HepG2 (cell line): ENCODE data around the gene AQP11. TPM values are rescaled to one million over a fixed set of nuclear protein-coding genes. Genes with fewer than 3 reads are reported as not detected.

ENCODE experiments used
- BORCS8-MEF2B ChIP-seq: sonication (generic); formaldehyde crosslinking; IDR thresholded peaks from 2 replicates; pipeline ENCODE4 v1.8.0; 2022; ENCODE audit warnings: mild to moderate bottlenecking, missing genetic modification reagents
- CCAR2 ChIP-seq: fragments of 200-400 bp; formaldehyde crosslinking; optimal IDR thresholded peaks from 2 replicates; pipeline ENCODE3; 2018; ENCODE audit warnings: low read depth, mild to moderate bottlenecking, low read length, moderate library complexity
- HOXA9 ChIP-seq: sonication (generic); formaldehyde crosslinking; IDR thresholded peaks from 2 replicates; pipeline ENCODE4 v1.8.1; 2022; ENCODE audit warnings: missing genetic modification reagents, mild to moderate bottlenecking, moderate library complexity, borderline replicate concordance
- JUN ChIP-seq: sonication (generic); formaldehyde crosslinking; IDR thresholded peaks from 2 replicates; pipeline ENCODE4 v1.4.0; 2020; ENCODE audit warnings: mild to moderate bottlenecking, missing genetic modification reagents
- RNF2 ChIP-seq: fragments of 450-650 bp; conservative IDR thresholded peaks from 2 replicates; pipeline ENCODE4 v1.6.1; 2016; ENCODE audit warnings: low read depth
- SALL2 ChIP-seq: sonication (generic); formaldehyde crosslinking; IDR thresholded peaks from 2 replicates; pipeline ENCODE4 v1.8.1; 2023; ENCODE audit warnings: mild to moderate bottlenecking, missing genetic modification reagents, inconsistent platforms
- SIN3A ChIP-seq: IDR thresholded peaks from 2 replicates; pipeline ENCODE4 v1.6.1; 2011; ENCODE audit warnings: low read depth, mild to moderate bottlenecking, control low read depth, low read length, borderline replicate concordance
- ZFP62 ChIP-seq: sonication (generic); formaldehyde crosslinking; IDR thresholded peaks from 2 replicates; pipeline ENCODE4 v1.4.0; 2020; ENCODE audit warnings: missing genetic modification reagents
- ZNF468 ChIP-seq: sonication (generic); formaldehyde crosslinking; IDR thresholded peaks from 2 replicates; pipeline ENCODE4 v1.8.0; 2022; ENCODE audit warnings: mild to moderate bottlenecking, moderate library complexity, missing genetic modification reagents
- ZNF737 ChIP-seq: sonication (generic); formaldehyde crosslinking; IDR thresholded peaks from 2 replicates; pipeline ENCODE4 v1.5.0; 2020; ENCODE audit warnings: missing genetic modification reagents, mild to moderate bottlenecking, borderline replicate concordance
- ZNF792 ChIP-seq: IDR thresholded peaks from 2 replicates; pipeline ENCODE4 v1.6.1; 2016
- polyA plus RNA-seq, 8 experiments: library from polyadenylated mRNA; depleted of rRNA in 3 of 8; stranded (reverse) in 7 of 8; unstranded in 1 of 8; fragments of >200 nt; fragmentation: Illumina TruSeq in 4 of 8; extraction: Trizol in 4 of 8; gene quantifications; 2 replicates each; pipeline versions ENCODE4 v1.2.1 to v1.2.3, GENCODE V29; 2011 to 2016; ENCODE audit warnings: low read depth in 4 of 8, missing spikeins in 1 of 8, mixed read lengths in 1 of 8; ENCODE audit not compliant: insufficient read depth in 1 of 8
- total RNA-seq, 5 experiments: library from RNA; depleted of rRNA; stranded (reverse); fragments of >200 nt; fragmentation: Illumina TruSeq; extraction: Trizol; gene quantifications; 2 replicates each; pipeline ENCODE4 v1.2.3, GENCODE V29; 2016; ENCODE audit warnings: low read depth in 1 of 5
- TF ChIP-seq, protein P1 (sequence below): IDR thresholded peaks from 2 replicates; pipeline ENCODE4 v1.6.1; 2018; ENCODE audit warnings: missing genetic modification reagents
- TF ChIP-seq, protein P2 (sequence below): sonication (generic); formaldehyde crosslinking; IDR thresholded peaks from 2 replicates; pipeline ENCODE4 v1.5.0; 2020; ENCODE audit warnings: mild to moderate bottlenecking, missing genetic modification reagents, borderline replicate concordance
- TF ChIP-seq, protein P3 (sequence below): sonication (generic); formaldehyde crosslinking; IDR thresholded peaks from 2 replicates; pipeline ENCODE4 v1.8.1; 2022; ENCODE audit warnings: mild to moderate bottlenecking, missing genetic modification reagents
- TF ChIP-seq, protein P4 (sequence below): sonication (generic); formaldehyde crosslinking; IDR thresholded peaks from 2 replicates; pipeline ENCODE4 v1.4.0; 2020; ENCODE audit warnings: missing genetic modification reagents
- TF ChIP-seq, protein P5 (sequence below): sonication (generic); formaldehyde crosslinking; conservative IDR thresholded peaks from 2 replicates; pipeline ENCODE4 v1.4.0; 2020; ENCODE audit warnings: missing genetic modification reagents

AQP11 gene
- total and polyA plus RNA-seq, 2 of the 13 experiments (the other 11 are each of a cell fraction or from before 2014, with no cell fraction given) = 10.4 to 15.3 TPM

DNA sequence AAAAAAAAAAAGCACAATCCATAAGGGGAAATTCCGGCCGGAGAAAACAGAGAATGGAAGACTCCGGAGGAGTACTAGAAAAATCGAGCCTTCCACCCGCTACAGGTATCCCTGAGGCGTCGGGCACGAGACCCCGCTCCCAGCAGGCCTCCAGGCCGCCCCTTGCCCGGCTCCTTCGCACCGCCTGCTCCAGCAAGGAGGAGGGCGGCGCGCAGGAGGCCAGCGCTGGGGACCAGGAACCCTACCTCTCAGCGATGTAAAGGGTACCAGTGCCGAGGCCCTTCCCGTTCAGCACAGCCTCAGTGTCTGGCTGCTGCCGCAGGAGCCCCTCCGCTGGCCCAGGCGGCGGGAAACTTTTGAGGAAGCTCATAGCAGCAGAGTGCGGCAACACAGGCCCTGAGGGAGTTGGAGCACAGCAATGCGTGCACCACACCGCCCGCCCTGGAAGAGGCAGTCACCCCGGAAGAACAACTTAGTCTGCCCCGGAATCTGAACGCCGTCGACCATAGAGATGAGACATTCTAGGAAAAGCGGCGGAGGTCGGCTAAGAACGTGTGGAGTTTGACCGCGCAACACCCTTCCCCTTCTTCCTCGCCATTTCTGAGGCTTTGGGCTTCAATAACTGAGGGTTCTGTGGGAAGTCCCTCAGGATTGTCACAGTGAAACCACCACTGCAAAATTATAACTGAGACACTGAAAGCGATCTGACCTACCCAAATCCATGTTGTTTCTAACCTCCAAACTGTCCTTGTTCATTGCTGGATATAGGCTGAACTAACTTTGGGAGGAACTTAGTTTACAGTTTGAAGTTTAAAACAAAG lies 47.8 kb downstream of the AQP11 start, which contains the start of gene CLNS1A (continued):
- TF ChIP-seq, protein P1, sequence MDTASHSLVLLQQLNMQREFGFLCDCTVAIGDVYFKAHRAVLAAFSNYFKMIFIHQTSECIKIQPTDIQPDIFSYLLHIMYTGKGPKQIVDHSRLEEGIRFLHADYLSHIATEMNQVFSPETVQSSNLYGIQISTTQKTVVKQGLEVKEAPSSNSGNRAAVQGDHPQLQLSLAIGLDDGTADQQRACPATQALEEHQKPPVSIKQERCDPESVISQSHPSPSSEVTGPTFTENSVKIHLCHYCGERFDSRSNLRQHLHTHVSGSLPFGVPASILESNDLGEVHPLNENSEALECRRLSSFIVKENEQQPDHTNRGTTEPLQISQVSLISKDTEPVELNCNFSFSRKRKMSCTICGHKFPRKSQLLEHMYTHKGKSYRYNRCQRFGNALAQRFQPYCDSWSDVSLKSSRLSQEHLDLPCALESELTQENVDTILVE = peak; percentile 67; the same call in 1 of the 2 replicates
- TF ChIP-seq, protein P2, sequence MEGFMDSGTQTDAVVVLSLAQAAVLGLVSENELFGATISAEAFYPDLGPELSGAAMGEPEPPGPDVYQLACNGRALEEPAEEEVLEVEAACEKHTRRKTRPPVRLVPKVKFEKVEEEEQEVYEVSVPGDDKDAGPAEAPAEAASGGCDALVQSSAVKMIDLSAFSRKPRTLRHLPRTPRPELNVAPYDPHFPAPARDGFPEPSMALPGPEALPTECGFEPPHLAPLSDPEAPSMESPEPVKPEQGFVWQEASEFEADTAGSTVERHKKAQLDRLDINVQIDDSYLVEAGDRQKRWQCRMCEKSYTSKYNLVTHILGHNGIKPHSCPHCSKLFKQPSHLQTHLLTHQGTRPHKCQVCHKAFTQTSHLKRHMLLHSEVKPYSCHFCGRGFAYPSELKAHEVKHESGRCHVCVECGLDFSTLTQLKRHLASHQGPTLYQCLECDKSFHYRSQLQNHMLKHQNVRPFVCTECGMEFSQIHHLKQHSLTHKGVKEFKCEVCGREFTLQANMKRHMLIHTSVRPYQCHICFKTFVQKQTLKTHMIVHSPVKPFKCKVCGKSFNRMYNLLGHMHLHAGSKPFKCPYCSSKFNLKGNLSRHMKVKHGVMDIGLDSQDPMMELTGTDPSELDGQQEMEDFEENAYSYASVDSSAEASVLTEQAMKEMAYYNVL = peak; percentile 28; the same call in 1 of the 2 replicates
- TF ChIP-seq ZNF792 (CRISPR knock-in tag) = peak; percentile 89
- no peak for TF ChIP-seq ZNF737
- peak; percentile 55; the same call in 1 of the 2 replicates for TF ChIP-seq SALL2 (CRISPR knock-in tag)
- TF ChIP-seq HOXA9 = no peak
- TF ChIP-seq, protein P3, sequence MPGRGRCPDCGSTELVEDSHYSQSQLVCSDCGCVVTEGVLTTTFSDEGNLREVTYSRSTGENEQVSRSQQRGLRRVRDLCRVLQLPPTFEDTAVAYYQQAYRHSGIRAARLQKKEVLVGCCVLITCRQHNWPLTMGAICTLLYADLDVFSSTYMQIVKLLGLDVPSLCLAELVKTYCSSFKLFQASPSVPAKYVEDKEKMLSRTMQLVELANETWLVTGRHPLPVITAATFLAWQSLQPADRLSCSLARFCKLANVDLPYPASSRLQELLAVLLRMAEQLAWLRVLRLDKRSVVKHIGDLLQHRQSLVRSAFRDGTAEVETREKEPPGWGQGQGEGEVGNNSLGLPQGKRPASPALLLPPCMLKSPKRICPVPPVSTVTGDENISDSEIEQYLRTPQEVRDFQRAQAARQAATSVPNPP (CRISPR knock-in tag) = peak; percentile 53; the same call in 1 of the 2 replicates
- TF ChIP-seq CCAR2 = no peak
- TF ChIP-seq, protein P4, sequence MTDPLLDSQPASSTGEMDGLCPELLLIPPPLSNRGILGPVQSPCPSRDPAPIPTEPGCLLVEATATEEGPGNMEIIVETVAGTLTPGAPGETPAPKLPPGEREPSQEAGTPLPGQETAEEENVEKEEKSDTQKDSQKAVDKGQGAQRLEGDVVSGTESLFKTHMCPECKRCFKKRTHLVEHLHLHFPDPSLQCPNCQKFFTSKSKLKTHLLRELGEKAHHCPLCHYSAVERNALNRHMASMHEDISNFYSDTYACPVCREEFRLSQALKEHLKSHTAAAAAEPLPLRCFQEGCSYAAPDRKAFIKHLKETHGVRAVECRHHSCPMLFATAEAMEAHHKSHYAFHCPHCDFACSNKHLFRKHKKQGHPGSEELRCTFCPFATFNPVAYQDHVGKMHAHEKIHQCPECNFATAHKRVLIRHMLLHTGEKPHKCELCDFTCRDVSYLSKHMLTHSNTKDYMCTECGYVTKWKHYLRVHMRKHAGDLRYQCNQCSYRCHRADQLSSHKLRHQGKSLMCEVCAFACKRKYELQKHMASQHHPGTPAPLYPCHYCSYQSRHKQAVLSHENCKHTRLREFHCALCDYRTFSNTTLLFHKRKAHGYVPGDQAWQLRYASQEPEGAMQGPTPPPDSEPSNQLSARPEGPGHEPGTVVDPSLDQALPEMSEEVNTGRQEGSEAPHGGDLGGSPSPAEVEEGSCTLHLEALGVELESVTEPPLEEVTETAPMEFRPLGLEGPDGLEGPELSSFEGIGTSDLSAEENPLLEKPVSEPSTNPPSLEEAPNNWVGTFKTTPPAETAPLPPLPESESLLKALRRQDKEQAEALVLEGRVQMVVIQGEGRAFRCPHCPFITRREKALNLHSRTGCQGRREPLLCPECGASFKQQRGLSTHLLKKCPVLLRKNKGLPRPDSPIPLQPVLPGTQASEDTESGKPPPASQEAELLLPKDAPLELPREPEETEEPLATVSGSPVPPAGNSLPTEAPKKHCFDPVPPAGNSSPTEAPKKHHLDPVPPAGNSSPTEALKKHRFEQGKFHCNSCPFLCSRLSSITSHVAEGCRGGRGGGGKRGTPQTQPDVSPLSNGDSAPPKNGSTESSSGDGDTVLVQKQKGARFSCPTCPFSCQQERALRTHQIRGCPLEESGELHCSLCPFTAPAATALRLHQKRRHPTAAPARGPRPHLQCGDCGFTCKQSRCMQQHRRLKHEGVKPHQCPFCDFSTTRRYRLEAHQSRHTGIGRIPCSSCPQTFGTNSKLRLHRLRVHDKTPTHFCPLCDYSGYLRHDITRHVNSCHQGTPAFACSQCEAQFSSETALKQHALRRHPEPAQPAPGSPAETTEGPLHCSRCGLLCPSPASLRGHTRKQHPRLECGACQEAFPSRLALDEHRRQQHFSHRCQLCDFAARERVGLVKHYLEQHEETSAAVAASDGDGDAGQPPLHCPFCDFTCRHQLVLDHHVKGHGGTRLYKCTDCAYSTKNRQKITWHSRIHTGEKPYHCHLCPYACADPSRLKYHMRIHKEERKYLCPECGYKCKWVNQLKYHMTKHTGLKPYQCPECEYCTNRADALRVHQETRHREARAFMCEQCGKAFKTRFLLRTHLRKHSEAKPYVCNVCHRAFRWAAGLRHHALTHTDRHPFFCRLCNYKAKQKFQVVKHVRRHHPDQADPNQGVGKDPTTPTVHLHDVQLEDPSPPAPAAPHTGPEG = 0 out of 2 replicates have a peak, but pooled peaks have one; percentile 70
- peak; percentile 93 for TF ChIP-seq SIN3A
- no peak for TF ChIP-seq ZFP62 (CRISPR knock-in tag)
- TF ChIP-seq ZNF468 (CRISPR knock-in tag) = no peak
- TF ChIP-seq JUN (CRISPR knock-in tag) = peak; percentile 52; the same call in 1 of the 2 replicates
- TF ChIP-seq RNF2 = peak; percentile 70; the same call in 1 of the 2 replicates
- TF ChIP-seq, protein P5, sequence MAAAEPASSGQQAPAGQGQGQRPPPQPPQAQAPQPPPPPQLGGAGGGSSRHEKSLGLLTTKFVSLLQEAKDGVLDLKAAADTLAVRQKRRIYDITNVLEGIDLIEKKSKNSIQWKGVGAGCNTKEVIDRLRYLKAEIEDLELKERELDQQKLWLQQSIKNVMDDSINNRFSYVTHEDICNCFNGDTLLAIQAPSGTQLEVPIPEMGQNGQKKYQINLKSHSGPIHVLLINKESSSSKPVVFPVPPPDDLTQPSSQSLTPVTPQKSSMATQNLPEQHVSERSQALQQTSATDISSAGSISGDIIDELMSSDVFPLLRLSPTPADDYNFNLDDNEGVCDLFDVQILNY = 0 out of 2 replicates have a peak, but pooled peaks have one; percentile 41
- 0 out of 2 replicates have a peak, but pooled peaks have one; percentile 33 for TF ChIP-seq BORCS8-MEF2B (CRISPR knock-in tag)
